Mammary epithelial cell (primary cell): ENCODE measurements around the gene PSMD12.

Source experiments
- EZH2 ChIP-seq: IDR thresholded peaks from 2 replicates; pipeline ENCODE4 v1.6.1; 2012; ENCODE audit warnings: low read length, inconsistent platforms, borderline replicate concordance
- TF ChIP-seq, protein P1 (sequence below), 2 donors: IDR thresholded peaks in 1 of 2; conservative IDR thresholded peaks in 1 of 2; 2 replicates each; pipeline ENCODE4 v1.5.1; 2011 to 2012; ENCODE audit warnings: inconsistent platforms in 2 of 2, low read length in 2 of 2, mild to moderate bottlenecking in 2 of 2, control low read depth in 1 of 2, low read depth in 1 of 2; ENCODE audit not compliant: insufficient read depth in 1 of 2; ENCODE audit errors: extremely low read depth in 1 of 2

DNA sequence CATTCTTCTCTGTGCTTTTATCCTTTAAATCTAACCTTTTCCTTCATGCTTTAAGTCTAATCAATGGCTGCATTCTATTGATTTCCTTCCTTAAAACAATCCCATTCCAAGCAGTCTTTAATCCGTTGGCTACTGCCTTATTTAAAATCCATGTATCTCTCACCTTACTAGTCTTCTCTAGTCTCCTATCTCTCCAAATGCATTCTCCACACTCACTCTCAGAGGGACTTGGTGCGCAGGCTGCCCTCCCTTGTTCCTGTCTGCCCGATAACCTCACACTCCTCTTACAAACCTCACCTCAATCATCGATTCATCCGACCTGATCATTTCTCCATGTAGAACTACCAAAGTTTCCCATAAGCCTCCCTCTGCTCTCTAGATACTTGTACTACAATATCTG is 23.1 kb downstream of the PSMD12 start:
- TF ChIP-seq, protein P1, sequence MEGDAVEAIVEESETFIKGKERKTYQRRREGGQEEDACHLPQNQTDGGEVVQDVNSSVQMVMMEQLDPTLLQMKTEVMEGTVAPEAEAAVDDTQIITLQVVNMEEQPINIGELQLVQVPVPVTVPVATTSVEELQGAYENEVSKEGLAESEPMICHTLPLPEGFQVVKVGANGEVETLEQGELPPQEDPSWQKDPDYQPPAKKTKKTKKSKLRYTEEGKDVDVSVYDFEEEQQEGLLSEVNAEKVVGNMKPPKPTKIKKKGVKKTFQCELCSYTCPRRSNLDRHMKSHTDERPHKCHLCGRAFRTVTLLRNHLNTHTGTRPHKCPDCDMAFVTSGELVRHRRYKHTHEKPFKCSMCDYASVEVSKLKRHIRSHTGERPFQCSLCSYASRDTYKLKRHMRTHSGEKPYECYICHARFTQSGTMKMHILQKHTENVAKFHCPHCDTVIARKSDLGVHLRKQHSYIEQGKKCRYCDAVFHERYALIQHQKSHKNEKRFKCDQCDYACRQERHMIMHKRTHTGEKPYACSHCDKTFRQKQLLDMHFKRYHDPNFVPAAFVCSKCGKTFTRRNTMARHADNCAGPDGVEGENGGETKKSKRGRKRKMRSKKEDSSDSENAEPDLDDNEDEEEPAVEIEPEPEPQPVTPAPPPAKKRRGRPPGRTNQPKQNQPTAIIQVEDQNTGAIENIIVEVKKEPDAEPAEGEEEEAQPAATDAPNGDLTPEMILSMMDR (conservative IDR thresholded peaks at IDR 0.05 in 1 of 2, IDR thresholded peaks at IDR 0.05 in 1 of 2; ENCODE audit: extremely low read depth in 1 of 2, insufficient read depth in 1 of 2, low read depth in 1 of 2, low read length in 2 of 2), result no peak
- TF ChIP-seq EZH2, result no peak
